ENCODE measurements around the gene XXYLT1. TPM values are rescaled to one million over a fixed set of nuclear protein-coding genes. Genes with fewer than 3 reads are reported as not detected.

Gene XXYLT1
- total RNA-seq, 1 experiment from 2014 or later = 10.9 TPM

GRCh38 chr3:195261925-195262324 lies 9.0 kb downstream of the XXYLT1 start:
- RAD21 ChIA-PET (ENCODE audit: low non-redundant PET in 1 of 2, low total read pairs in 2 of 2, uncharacterized antibody in 2 of 2, unreplicated experiment in 2 of 2) = no interaction called here
- Histone ChIP-seq H3K27ac (ENCODE audit: low read depth, low read length) (no peak overlapping the region), H3K4me3 (replicated peaks in 1 of 2; ENCODE audit: low read depth in 1 of 2, low read length in 2 of 2) (no peak overlapping the region), H3K9me2 (ENCODE audit: insufficient read depth) (no peaks in the 10 kb centered on the region), H3K36me3 (ENCODE audit: control insufficient read depth in 1 of 2, insufficient read depth in 2 of 2, low read length in 2 of 2) (0 out of 4 replicates have a peak, but pooled peaks cover 0 to 4% of the 10 kb centered on the region in 2 experiments), H3K9ac (ENCODE audit: low read length) (no peak overlapping the region), H3K27me3 (ENCODE audit: insufficient read depth, low read length) (no peaks in the 10 kb centered on the region), H3K9me3 (ENCODE audit: control insufficient read depth in 1 of 2, insufficient read depth in 1 of 2, low read depth in 1 of 2, low read length in 2 of 2) (no peaks in the 10 kb centered on the region), H3K4me1 (ENCODE audit: control insufficient read depth in 1 of 2, insufficient read depth in 2 of 2, low read length in 2 of 2) (peaks cover 19 to 28% of the 10 kb centered on the region in 2 experiments), H2AFZ (ENCODE audit: low read depth, low read length, poor library complexity, severe bottlenecking) (no peak overlapping the region), H3K4me2 (ENCODE audit: low read length) (no peak overlapping the region), H3K79me2 (ENCODE audit: insufficient read depth, low read length) (peaks cover 22% of the 10 kb centered on the region), H4K20me1 (ENCODE audit: insufficient read depth) (no peaks in the 10 kb centered on the region)
- CTCF ChIA-PET = interaction anchor here (1.0 to 3.7 kb wide), 3 partner anchors 9 to 590 kb away, joined by 4 to 18 read pairs (median 9); partner anchors contain the start of genes LSG1 and XXYLT1
- ATAC-seq = no peak
- no TSS peak for BruUV-seq (replicated peaks)
- no peak for DNase-seq (ENCODE audit: low read depth, low spot score)
- intact Hi-C loops (cut with micrococcal nuclease) = loop anchor here (10.0 kb wide), 1 partner anchor 927 kb away; no protein-coding TSS in a partner anchor
- TF ChIP-seq ZNF274 (IDR thresholded peaks at IDR 0.05; ENCODE audit: low read depth, low read length) (no peak), RAD21 (IDR thresholded peaks at IDR 0.05; ENCODE audit: low read depth) (no peak), EGR1 (IDR thresholded peaks at IDR 0.05; ENCODE audit: low read depth) (no peak), POLR2AphosphoS5 (IDR thresholded peaks at IDR 0.05; ENCODE audit: low read depth, low read length) (no peak), ZBTB33 (IDR thresholded peaks at IDR 0.05; ENCODE audit: extremely low read depth, insufficient replicate concordance, low read length) (no peak), CBX3 (IDR thresholded peaks at IDR 0.05; ENCODE audit: low read depth) (no peak), SIN3A (IDR thresholded peaks at IDR 0.05; ENCODE audit: low read depth) (no peak), ELF1 (IDR thresholded peaks at IDR 0.05; ENCODE audit: borderline replicate concordance, low read depth) (no peak), REST (IDR thresholded peaks at IDR 0.05; ENCODE audit: low read depth) (no peak), CEBPB (IDR thresholded peaks at IDR 0.05; ENCODE audit: low read depth) (no peak), FOSL1 (IDR thresholded peaks at IDR 0.05; ENCODE audit: low read depth) (no peak), SP1 (IDR thresholded peaks at IDR 0.05; ENCODE audit: low read depth) (no peak), EZH2phosphoT487 (IDR thresholded peaks at IDR 0.05; ENCODE audit: borderline replicate concordance) (no peak), TCF7L2 (IDR thresholded peaks at IDR 0.05; ENCODE audit: borderline replicate concordance, extremely low read depth, insufficient read depth, insufficient read length) (no peak), SRF (IDR thresholded peaks at IDR 0.05; ENCODE audit: low read depth) (no peak), JUND (IDR thresholded peaks at IDR 0.05) (no peak)
- TF ChIP-seq, protein P1, sequence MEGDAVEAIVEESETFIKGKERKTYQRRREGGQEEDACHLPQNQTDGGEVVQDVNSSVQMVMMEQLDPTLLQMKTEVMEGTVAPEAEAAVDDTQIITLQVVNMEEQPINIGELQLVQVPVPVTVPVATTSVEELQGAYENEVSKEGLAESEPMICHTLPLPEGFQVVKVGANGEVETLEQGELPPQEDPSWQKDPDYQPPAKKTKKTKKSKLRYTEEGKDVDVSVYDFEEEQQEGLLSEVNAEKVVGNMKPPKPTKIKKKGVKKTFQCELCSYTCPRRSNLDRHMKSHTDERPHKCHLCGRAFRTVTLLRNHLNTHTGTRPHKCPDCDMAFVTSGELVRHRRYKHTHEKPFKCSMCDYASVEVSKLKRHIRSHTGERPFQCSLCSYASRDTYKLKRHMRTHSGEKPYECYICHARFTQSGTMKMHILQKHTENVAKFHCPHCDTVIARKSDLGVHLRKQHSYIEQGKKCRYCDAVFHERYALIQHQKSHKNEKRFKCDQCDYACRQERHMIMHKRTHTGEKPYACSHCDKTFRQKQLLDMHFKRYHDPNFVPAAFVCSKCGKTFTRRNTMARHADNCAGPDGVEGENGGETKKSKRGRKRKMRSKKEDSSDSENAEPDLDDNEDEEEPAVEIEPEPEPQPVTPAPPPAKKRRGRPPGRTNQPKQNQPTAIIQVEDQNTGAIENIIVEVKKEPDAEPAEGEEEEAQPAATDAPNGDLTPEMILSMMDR (IDR thresholded peaks at IDR 0.05 in 2 of 3, conservative IDR thresholded peaks at IDR 0.05 in 1 of 3; ENCODE audit: borderline replicate concordance in 1 of 3, insufficient read depth in 1 of 3, low read depth in 2 of 3, low read length in 2 of 3) = no peak
- TF ChIP-seq, protein P2, sequence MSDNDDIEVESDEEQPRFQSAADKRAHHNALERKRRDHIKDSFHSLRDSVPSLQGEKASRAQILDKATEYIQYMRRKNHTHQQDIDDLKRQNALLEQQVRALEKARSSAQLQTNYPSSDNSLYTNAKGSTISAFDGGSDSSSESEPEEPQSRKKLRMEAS (IDR thresholded peaks at IDR 0.05) = no peak
- TF ChIP-seq, protein P3, sequence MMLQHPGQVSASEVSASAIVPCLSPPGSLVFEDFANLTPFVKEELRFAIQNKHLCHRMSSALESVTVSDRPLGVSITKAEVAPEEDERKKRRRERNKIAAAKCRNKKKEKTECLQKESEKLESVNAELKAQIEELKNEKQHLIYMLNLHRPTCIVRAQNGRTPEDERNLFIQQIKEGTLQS (IDR thresholded peaks at IDR 0.05) = no peak
- POLR2A ChIA-PET = interaction anchor here (1.2 kb wide), 1 partner anchor 9 kb away, joined by 3 read pairs; the partner anchor contains the start of gene XXYLT1

Data from HCT116 (cell line).